Endothelial cell of umbilical vein (primary cell): ENCODE measurements around the gene SLC12A2. TPM values are rescaled to one million over a fixed set of nuclear protein-coding genes. Genes with fewer than 3 reads are reported as not detected.

Source experiments
- BruUV-seq: library from RNA; stranded (reverse); fragments of 400-500 nt; replicated peaks from 2 replicates; lab custom pipeline; 2021; lab: Mats Ljungman, UMichigan
- CTCF ChIA-PET: fragments of 300-600, 350-600 bp; sonication (Branson Sonifier 250); formaldehyde crosslinking; loops from one replicate; lab custom pipeline; 2021; ENCODE audit warnings: antibody characterized with exemption, inconsistent platforms; lab: Charles Lee
- POLR2A ChIA-PET: fragments of 300-600, 350-600 bp; sonication (Branson Sonifier 250); formaldehyde crosslinking; loops from one replicate; lab custom pipeline; 2021; ENCODE audit warnings: antibody characterized with exemption, inconsistent platforms; lab: Charles Lee
- DNase-seq: peaks from one replicate; pipeline ENCODE4 v3.0.0-alpha.2; 2011; ENCODE audit warnings: low read depth, low spot score
- FAIRE-seq: peaks from 2 replicates; lab custom pipeline; 2011; peaks lifted over from hg19 to GRCh38; lab: Jason Lieb, UNC
- H2AFZ ChIP-seq: 2 replicates; pipeline ENCODE4 v1.6.0; 2012; ENCODE audit warnings: low read depth, low read length, control low read depth, inconsistent platforms
- H3K27ac ChIP-seq: 2 replicates; pipeline ENCODE4 v1.5.1; 2011; ENCODE audit warnings: low read depth, mild to moderate bottlenecking, control low read depth, low read length, moderate library complexity; ENCODE audit not compliant: insufficient read depth
- H3K27me3 ChIP-seq, 2 experiments: 2 replicates each; pipeline versions ENCODE4 v1.6.0 to v1.6.1; 2011; ENCODE audit warnings: low read length in 2 of 2, mixed read lengths in 1 of 2; ENCODE audit not compliant: control insufficient read depth in 2 of 2, insufficient read depth in 2 of 2
- H3K36me3 ChIP-seq, 2 experiments: 2 replicates in 1 of 2; 3 replicates in 1 of 2; pipeline ENCODE4 v1.5.1; 2011; ENCODE audit warnings: low read length in 2 of 2, mild to moderate bottlenecking in 1 of 2, moderate library complexity in 1 of 2; ENCODE audit not compliant: control insufficient read depth in 2 of 2, insufficient read depth in 2 of 2; ENCODE audit errors: extremely low read depth in 1 of 2
- H3K4me1 ChIP-seq: 3 replicates; pipeline ENCODE4 v1.5.1; 2011; ENCODE audit warnings: mild to moderate bottlenecking, low read length; ENCODE audit not compliant: control insufficient read depth, insufficient read depth; ENCODE audit errors: extremely low read depth
- H3K4me2 ChIP-seq: 2 replicates; pipeline ENCODE4 v1.6.1; 2011; ENCODE audit warnings: low read length, control low read depth, mixed read lengths; ENCODE audit not compliant: insufficient read depth
- H3K4me3 ChIP-seq, 3 experiments: fragments of 200-600 bp in 1 of 3; sonication (generic), shearing (Covaris generic) in 1 of 3; replicated peaks in 1 of 3; 2 replicates each; pipeline ENCODE4 v1.5.1; 2011 to 2016; ENCODE audit warnings: control low read depth in 3 of 3, low read length in 3 of 3, mild to moderate bottlenecking in 2 of 3, inconsistent platforms in 1 of 3, low read depth in 1 of 3, moderate library complexity in 1 of 3; ENCODE audit not compliant: insufficient read depth in 1 of 3
- H3K79me2 ChIP-seq: 2 replicates; pipeline ENCODE4 v1.6.0; 2012; ENCODE audit warnings: low read length, inconsistent platforms; ENCODE audit not compliant: control insufficient read depth, insufficient read depth
- H3K9ac ChIP-seq: replicated peaks from 2 replicates; pipeline ENCODE3; 2011; ENCODE audit warnings: low read length, control low read depth; ENCODE audit not compliant: insufficient read depth; ENCODE audit errors: extremely low read depth
- H3K9me1 ChIP-seq: replicated peaks from 3 replicates; pipeline ENCODE4 v1.6.0; 2011; ENCODE audit warnings: mild to moderate bottlenecking, low read length; ENCODE audit not compliant: control insufficient read depth, insufficient read depth; ENCODE audit errors: extremely low read depth
- H3K9me3 ChIP-seq: replicated peaks from 2 replicates; pipeline ENCODE4 v1.5.1; 2012; ENCODE audit warnings: low read length, inconsistent platforms; ENCODE audit not compliant: control insufficient read depth, insufficient read depth
- H4K20me1 ChIP-seq: replicated peaks from 2 replicates; pipeline ENCODE3; 2011; ENCODE audit warnings: mild to moderate bottlenecking, low read length; ENCODE audit not compliant: control insufficient read depth, insufficient read depth; ENCODE audit errors: extremely low read depth
- EZH2 ChIP-seq: IDR thresholded peaks from 2 replicates; pipeline ENCODE4 v1.6.1; 2012; ENCODE audit warnings: borderline replicate concordance, low read depth, mild to moderate bottlenecking, moderate library complexity, low read length, inconsistent platforms; ENCODE audit not compliant: severe bottlenecking
- FOS ChIP-seq: IDR thresholded peaks from 2 replicates; pipeline ENCODE4 v1.6.1; 2011; ENCODE audit warnings: mild to moderate bottlenecking, low read length, moderate library complexity, borderline replicate concordance; ENCODE audit not compliant: insufficient read depth
- GATA2 ChIP-seq: IDR thresholded peaks from 2 replicates; pipeline ENCODE4 v1.7.0; 2011; ENCODE audit warnings: low read depth, mild to moderate bottlenecking, moderate library complexity, mixed read lengths, low read length; ENCODE audit not compliant: insufficient read length, insufficient read depth
- JUN ChIP-seq: IDR thresholded peaks from 2 replicates; pipeline ENCODE4 v1.6.1; 2011; ENCODE audit warnings: borderline replicate concordance, low read depth; ENCODE audit not compliant: insufficient read length, insufficient read depth
- MAX ChIP-seq: IDR thresholded peaks from 2 replicates; pipeline ENCODE4 v1.6.1; 2011; ENCODE audit not compliant: insufficient read depth, insufficient read length
- MYC ChIP-seq: IDR thresholded peaks from one replicate; pipeline ENCODE4 v1.6.1; 2011; ENCODE audit warnings: mild to moderate bottlenecking, low read depth, low read length
- POLR2A ChIP-seq: IDR thresholded peaks from 2 replicates; pipeline ENCODE4 v1.6.1; 2012; ENCODE audit warnings: low read depth, mild to moderate bottlenecking, control low read depth, low read length
- POLR2AphosphoS5 ChIP-seq: IDR thresholded peaks from 2 replicates; pipeline ENCODE4 v1.6.1; 2012; ENCODE audit warnings: low read depth, mild to moderate bottlenecking, control low read depth, low read length, moderate library complexity; ENCODE audit not compliant: insufficient read depth
- dilution Hi-C: fragments of 300-500 bp; cut with MboI; formaldehyde crosslinking; loops from one replicate; pipeline ENCODE4 v1.15.0; 2019; ENCODE audit warnings: low sequenced_read_pairs; ENCODE audit not compliant: extremely low pct_ligation_motif_present
- intact Hi-C: fragments of 100-400 bp; cut with micrococcal nuclease; formaldehyde crosslinking; loops from one replicate; pipeline ENCODE4 v1.10.0; 2022
- polyA plus RNA-seq, 4 experiments: library from polyadenylated mRNA; depleted of rRNA in 3 of 4; stranded (reverse) in 3 of 4; unstranded in 1 of 4; fragments of >200 nt; gene quantifications; 2 replicates each; pipeline versions ENCODE4 v1.2.1 to v1.2.3, GENCODE V29; 2011 to 2012; ENCODE audit warnings: missing spikeins in 1 of 4
- total RNA-seq: library from RNA; stranded (reverse); gene quantifications from 2 replicates; pipeline ENCODE4 v1.2.3, GENCODE V29; 2021
- TF ChIP-seq, protein P1 (sequence below), 2 donors: IDR thresholded peaks; 1 replicate in 1 of 2; 2 replicates in 1 of 2; pipeline ENCODE4 v1.5.1; 2011; ENCODE audit warnings: low read length in 2 of 2, mild to moderate bottlenecking in 2 of 2, moderate library complexity in 2 of 2, control low read depth in 1 of 2, inconsistent platforms in 1 of 2, low read depth in 1 of 2; ENCODE audit not compliant: insufficient read depth in 1 of 2; ENCODE audit errors: extremely low read depth in 1 of 2

The SLC12A2 gene
- total and polyA plus RNA-seq, 2 donors (not counting 3 experiments of a cell fraction or from before 2014, with no cell fraction given), result 11.0 to 59.5 TPM

- H3K9me1 ChIP-seq, result no peaks in the 10 kb centered on the region
- H4K20me1 ChIP-seq, result no peaks in the 10 kb centered on the region
- FAIRE-seq, result no peak
- H3K4me1 ChIP-seq, result no peaks in the 10 kb centered on the region
- DNase-seq, result no peak
- no peaks in the 10 kb centered on the region for H3K9me3 ChIP-seq
- CTCF ChIA-PET, result interaction anchor here (1.6 kb wide), 1 partner anchor 21 kb away, joined by 3 read pairs; no protein-coding TSS in a partner anchor
- no TSS peak for BruUV-seq
- intact Hi-C loops, result no loop called here
- no peak overlapping the region for H3K4me3 ChIP-seq
- no peaks in the 10 kb centered on the region for H3K27me3 ChIP-seq
- H2AFZ ChIP-seq, result no peak overlapping the region
- H3K9ac ChIP-seq, result no peak overlapping the region
- H3K36me3 ChIP-seq, result peaks cover 3 to 8% of the 10 kb centered on the region in 2 experiments
- no peak overlapping the region for H3K4me2 ChIP-seq
- no peaks in the 10 kb centered on the region for H3K79me2 ChIP-seq
- no peak overlapping the region for H3K27ac ChIP-seq
- POLR2A ChIA-PET, result interaction anchor here (0.7 kb wide), 1 partner anchor 11 kb away, joined by 7 read pairs; no protein-coding TSS in a partner anchor
- TF ChIP-seq EZH2 (no peak), FOS (no peak), MAX (no peak), GATA2 (no peak)
- dilution Hi-C loops, result no loop called here
Observed at GRCh38 chr5:128154943-128155342, 71.4 kb downstream of the SLC12A2 start.

DNA sequence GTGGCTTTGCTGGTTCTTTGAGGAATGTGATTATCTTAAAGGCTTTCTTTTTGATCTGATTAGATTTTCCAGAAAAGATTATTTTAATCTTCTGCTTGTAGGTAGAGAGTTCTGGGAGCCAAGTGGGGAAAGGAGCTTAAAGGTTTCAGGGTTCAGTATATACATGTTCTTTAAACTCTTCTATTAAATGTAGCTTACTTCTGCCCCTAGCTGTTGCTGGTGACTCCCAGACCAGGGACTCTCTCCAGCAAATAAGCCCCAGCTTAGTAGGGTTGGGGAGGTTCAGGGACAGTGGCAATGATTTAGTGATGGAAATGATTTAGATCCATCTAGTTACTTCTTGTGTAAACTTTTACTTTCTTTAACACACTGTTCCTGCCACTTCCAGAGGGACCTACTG lies 72.2 kb downstream of the SLC12A2 start:
- Histone ChIP-seq H3K36me3 (peaks cover 3 to 8% of the 10 kb centered on the region in 2 experiments), H3K4me3 (no peak overlapping the region), H3K27me3 (no peaks in the 10 kb centered on the region), H3K4me2 (no peak overlapping the region), H2AFZ (no peak overlapping the region), H3K9me1 (no peaks in the 10 kb centered on the region), H3K9me3 (no peaks in the 10 kb centered on the region), H3K27ac (no peak overlapping the region), H4K20me1 (no peaks in the 10 kb centered on the region), H3K9ac (no peak overlapping the region), H3K4me1 (no peaks in the 10 kb centered on the region), H3K79me2 (no peaks in the 10 kb centered on the region)
- no TSS peak for BruUV-seq
- ChIA-PET CTCF (interaction anchor here (1.0 to 1.8 kb wide), 5 partner anchors 10 to 398 kb away, joined by 3 to 7 read pairs (median 3); no protein-coding TSS in a partner anchor), POLR2A (no interaction called here)
- intact Hi-C loops (no loop called here), dilution Hi-C loops (no loop called here)
- DNase-seq (no peak), FAIRE-seq (no peak)
- no peak for TF ChIP-seq MAX
- no peak for TF ChIP-seq JUN
- TF ChIP-seq POLR2A, result no peak
- no peak for TF ChIP-seq FOS
- TF ChIP-seq GATA2, result no peak
- no peak for TF ChIP-seq MYC
- TF ChIP-seq POLR2AphosphoS5, result no peak
- TF ChIP-seq EZH2, result no peak
- TF ChIP-seq, protein P1, sequence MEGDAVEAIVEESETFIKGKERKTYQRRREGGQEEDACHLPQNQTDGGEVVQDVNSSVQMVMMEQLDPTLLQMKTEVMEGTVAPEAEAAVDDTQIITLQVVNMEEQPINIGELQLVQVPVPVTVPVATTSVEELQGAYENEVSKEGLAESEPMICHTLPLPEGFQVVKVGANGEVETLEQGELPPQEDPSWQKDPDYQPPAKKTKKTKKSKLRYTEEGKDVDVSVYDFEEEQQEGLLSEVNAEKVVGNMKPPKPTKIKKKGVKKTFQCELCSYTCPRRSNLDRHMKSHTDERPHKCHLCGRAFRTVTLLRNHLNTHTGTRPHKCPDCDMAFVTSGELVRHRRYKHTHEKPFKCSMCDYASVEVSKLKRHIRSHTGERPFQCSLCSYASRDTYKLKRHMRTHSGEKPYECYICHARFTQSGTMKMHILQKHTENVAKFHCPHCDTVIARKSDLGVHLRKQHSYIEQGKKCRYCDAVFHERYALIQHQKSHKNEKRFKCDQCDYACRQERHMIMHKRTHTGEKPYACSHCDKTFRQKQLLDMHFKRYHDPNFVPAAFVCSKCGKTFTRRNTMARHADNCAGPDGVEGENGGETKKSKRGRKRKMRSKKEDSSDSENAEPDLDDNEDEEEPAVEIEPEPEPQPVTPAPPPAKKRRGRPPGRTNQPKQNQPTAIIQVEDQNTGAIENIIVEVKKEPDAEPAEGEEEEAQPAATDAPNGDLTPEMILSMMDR (IDR thresholded peaks at IDR 0.05; ENCODE audit: extremely low read depth in 1 of 2, insufficient read depth in 1 of 2, low read depth in 1 of 2, low read length in 2 of 2), result no peak
